ENCODE results near the gene LRRC1.
"Not testable (repeated sequence)": the region's sequence is repeated elsewhere in the genome, so short reads cannot be mapped to it uniquely, and the experiment has no call there.

DNA sequence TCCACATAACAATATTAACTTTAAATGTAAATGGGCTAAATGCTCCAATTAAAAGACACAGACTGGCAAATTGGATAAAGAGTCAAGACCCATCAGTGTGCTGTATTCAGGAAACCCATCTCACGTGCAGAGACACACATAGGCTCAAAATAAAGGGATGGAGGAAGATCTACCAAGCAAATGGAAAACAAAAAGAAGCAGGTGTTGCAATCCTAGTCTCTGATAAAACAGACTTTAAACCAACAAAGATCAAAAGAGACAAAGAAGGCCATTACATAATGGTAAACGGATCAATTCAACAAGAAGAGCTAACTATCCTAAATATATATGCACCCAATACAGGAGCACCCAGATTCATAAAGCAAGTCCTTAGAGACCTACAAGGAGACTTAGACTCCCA is 18.7 kb upstream of the LRRC1 start:
- TF ChIP-seq, protein P1, sequence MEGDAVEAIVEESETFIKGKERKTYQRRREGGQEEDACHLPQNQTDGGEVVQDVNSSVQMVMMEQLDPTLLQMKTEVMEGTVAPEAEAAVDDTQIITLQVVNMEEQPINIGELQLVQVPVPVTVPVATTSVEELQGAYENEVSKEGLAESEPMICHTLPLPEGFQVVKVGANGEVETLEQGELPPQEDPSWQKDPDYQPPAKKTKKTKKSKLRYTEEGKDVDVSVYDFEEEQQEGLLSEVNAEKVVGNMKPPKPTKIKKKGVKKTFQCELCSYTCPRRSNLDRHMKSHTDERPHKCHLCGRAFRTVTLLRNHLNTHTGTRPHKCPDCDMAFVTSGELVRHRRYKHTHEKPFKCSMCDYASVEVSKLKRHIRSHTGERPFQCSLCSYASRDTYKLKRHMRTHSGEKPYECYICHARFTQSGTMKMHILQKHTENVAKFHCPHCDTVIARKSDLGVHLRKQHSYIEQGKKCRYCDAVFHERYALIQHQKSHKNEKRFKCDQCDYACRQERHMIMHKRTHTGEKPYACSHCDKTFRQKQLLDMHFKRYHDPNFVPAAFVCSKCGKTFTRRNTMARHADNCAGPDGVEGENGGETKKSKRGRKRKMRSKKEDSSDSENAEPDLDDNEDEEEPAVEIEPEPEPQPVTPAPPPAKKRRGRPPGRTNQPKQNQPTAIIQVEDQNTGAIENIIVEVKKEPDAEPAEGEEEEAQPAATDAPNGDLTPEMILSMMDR (IDR thresholded peaks at IDR 0.05 in 8 of 11, conservative IDR thresholded peaks at IDR 0.05 in 3 of 11) = not testable (repeated sequence)
- TF ChIP-seq POLR2A (IDR thresholded peaks at IDR 0.05) = not testable (repeated sequence)

Measured in spleen (tissue), 7 donors.